ENCODE measurements around the gene FAM234A.

DNA sequence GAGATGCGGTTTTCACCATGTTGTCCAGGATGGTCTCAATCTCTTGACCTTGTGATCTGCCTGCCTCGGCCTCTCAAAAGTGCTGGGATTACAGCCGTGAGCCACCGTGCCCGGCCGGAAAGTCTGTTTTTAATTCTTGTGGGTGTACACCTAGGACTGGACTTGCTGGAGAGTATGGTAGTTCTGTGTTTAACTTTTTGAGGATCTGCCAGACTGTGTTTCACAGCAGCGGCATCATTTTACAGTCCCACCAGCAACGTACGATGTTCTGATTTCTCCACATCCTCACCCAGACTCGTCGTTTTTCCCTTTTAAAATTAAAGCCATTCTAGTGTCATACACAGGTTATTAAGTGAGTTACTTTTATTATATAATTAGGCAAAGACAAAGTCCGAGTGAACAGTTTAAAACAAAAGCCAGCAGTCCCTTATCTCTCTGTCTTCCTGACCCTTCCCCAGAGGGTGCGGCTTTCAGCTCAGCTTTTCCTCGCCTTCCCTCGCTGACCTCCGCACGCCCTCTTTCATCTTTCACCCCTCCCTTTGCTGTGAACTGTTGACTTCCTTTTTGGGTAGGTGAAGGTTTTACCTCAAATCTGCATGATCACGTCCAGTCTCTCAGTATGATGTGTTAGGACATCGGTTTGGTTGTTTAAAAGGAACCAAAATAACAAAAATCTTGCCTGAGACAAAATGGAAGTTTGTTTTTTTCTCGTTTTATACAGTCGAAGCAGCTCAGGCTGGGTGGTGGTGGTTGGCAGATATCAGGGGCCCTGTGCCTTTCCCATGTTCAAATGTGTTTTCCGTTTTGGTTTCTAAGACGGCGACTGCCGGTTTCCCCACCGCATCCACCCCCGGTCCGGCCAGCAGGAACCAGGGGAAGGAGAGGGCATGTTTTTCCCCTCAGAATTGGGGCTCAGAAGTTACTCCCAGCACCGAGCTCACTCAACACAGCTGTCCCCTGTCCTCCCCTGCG lies 18.0 kb downstream of the FAM234A start:
- TF ChIP-seq FOXK2 (IDR thresholded peaks at IDR 0.05) (no peak), HDGF (IDR thresholded peaks at IDR 0.05; ENCODE audit: borderline replicate concordance) (no peak), L3MBTL2 (conservative IDR thresholded peaks at IDR 0.05) (no peak), ARNT (IDR thresholded peaks at IDR 0.05) (no peak), FOXM1 (IDR thresholded peaks at IDR 0.05; ENCODE audit: borderline replicate concordance) (no peak), SP1 (IDR thresholded peaks at IDR 0.05) (no peak), CTBP1 (IDR thresholded peaks at IDR 0.05; ENCODE audit: borderline replicate concordance) (no peak), FOXA1 (IDR thresholded peaks at IDR 0.05) (no peak), ZNF384 (IDR thresholded peaks at IDR 0.05) (no peak), SUZ12 (IDR thresholded peaks at IDR 0.05) (no peak)
- TF ChIP-seq, protein P1, sequence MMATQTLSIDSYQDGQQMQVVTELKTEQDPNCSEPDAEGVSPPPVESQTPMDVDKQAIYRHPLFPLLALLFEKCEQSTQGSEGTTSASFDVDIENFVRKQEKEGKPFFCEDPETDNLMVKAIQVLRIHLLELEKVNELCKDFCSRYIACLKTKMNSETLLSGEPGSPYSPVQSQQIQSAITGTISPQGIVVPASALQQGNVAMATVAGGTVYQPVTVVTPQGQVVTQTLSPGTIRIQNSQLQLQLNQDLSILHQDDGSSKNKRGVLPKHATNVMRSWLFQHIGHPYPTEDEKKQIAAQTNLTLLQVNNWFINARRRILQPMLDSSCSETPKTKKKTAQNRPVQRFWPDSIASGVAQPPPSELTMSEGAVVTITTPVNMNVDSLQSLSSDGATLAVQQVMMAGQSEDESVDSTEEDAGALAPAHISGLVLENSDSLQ (IDR thresholded peaks at IDR 0.05) = no peak
